H54 (cell line): ENCODE data around the gene TRAF3IP3.
A peak's percentile ranks its signal among the peaks of the same experiment; 100 is the strongest.

Experiments
- DNase-seq: peaks from one replicate; pipeline ENCODE4 v3.0.0; 2011; ENCODE audit warnings: low spot score, mixed read lengths; ENCODE audit not compliant: insufficient read length
- FAIRE-seq: peaks from 3 replicates; lab custom pipeline; 2011; peaks lifted over from hg19 to GRCh38; lab: Jason Lieb, UNC
- POLR2A ChIP-seq: IDR thresholded peaks from 2 replicates; pipeline ENCODE4 v1.6.1; 2011; ENCODE audit warnings: low read depth, mild to moderate bottlenecking, low read length

TRAF3IP3 gene

DNA sequence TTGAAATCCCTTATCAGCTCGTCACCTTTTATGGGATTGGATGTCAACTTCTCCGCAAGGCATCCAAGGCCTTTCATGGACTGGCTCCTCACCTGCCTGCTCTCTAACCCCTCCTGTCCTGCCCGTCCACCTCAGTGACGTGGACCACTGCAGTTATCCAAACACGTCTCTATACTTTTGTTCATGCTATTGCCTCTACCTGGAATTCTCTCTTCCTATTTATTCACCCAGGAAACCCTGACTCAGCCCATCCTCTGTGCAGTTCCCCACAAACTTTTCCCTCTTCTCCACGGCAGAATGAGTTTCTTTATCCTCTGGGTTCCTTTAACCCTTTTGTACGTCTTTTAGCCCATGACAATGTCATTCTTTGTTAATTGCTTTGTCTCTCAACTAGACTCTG, 66.9 kb downstream of the TRAF3IP3 start:
- FAIRE-seq (no peak), DNase-seq (no peak)
- no peak for TF ChIP-seq POLR2A

DNA sequence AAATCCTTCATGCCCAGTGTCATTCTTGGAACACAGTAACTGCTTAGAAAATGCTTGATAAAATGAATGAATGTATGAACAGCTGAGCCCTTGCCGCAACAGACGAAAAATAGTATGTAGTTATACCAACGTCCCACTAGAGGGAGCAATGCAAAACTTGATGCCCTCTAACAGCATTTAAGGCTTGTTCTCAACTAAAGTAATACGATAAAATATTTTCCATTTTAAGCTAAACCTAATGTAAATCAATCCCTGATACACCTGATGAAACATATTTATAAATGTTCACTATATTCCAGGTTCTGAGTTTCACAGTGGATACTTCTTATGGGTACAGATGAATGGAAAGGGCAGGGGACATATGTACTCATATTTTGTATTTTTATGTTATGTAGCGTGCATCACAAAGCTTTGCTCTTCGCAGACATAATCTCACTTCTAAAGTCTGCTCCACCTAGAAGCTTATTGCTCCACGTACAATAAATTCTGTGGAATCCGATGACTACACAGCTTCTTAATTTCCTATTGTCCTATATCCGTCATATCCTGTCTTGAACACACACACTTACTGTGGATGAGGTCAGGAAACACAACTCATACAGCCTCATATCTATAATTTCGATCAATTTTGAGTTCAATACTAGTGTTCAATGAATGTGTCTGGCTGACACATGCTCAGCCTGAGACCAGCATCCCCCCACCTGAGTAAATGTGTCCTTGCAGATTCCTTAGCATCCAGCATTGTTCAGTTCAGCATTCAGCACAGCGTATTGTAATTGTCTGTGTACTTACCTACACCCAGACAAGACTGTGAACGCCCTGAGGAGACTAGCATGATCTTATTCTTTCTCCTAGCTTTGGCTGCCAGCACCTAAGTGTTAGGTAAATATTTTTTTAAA, 67.5 kb downstream of the TRAF3IP3 start:
- peak; percentile 11 for FAIRE-seq
- no peak for TF ChIP-seq POLR2A
- no peak for DNase-seq

DNA sequence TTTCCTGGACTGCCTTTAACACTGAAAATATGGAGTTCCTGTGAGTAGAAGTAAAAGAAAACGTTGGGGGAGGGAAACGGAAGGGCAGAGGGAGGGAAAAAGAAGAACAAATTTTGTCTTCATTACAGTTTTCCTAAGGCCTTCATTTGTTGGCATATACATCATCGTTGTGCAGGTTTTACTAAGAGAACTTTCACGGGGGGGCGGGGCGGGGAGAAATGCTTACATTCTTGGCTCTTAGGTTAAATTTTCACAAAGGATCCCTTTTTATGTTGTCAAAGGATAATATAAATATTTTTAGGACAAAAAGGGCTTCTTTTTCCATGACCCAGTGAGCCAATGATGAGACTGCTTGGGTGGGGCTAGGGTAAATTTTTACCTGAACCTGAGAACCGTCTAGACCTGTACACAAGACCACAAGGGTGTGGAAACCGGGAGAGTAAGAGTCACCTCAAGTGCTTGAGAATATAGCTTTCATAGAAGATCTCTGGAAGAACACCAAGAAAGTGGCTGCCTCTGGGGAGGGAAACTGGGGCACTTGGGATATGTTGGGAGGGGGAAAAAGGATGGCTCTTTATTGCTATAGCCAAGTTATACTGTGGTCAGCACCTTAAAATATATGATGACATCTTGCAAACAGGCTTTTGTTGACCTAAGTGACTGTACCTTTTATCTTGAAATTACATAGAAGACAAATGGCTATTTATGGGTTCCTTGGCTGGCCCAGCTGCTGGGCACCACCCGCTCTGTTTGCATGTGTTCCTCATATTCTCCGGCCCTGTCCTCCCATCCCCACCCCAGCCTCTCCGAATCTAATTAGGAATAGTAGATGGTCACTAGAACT, 70.0 kb downstream of the TRAF3IP3 start:
- no peak for DNase-seq
- TF ChIP-seq POLR2A, result no peak
- FAIRE-seq, result no peak

DNA sequence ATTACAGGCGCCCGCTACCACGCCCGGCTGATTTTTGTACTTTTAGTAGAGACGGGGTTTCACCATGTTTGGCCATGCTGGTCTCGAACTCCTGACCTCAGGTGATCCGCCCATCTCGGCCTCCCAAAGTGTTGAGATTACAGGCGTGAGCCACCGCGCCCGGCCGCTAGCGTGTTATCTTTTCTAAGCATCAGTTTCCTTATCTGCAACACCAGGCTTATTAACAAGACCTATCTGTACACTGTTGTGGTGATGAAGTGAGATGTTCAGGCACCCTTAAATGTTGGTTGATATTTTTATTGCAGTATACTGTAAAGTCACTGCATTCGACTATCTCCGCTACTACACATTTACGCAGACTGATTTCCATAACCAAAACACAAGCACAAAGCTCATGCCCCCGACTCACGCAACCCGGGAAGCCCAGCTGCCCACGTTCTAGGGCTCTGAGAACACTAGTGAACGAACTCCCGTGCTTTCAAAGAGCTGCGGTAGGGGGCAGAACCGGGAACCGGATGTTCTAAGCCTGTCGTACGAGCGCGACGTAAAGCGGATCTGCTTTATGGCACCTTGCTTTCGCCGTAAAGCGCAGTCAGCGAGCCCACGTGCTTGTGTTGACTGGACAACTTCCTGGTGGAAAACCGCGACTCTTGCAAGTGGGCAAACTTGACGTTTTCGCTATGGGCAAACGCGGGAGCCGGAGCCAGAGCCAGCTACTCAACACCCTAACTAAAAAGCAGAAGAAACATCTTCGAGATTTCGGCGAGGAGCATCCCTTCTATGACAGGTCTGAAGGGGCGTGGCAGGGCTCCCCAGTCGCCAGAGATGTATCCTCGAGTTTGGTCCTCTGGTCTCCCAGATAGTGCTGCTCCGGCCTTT, 71.8 kb downstream of the TRAF3IP3 start, which contains the start of gene UTP25:
UTP25 (plus strand) TSS at position 589 of the 879 bp plus-strand sequence; CDS start at position 681, 92 bp downstream.
- TF ChIP-seq POLR2A, result peak; percentile 36; the same call in 1 of the 2 replicates
- peak; percentile 88 for FAIRE-seq
- DNase-seq, result peak; percentile 46

DNA sequence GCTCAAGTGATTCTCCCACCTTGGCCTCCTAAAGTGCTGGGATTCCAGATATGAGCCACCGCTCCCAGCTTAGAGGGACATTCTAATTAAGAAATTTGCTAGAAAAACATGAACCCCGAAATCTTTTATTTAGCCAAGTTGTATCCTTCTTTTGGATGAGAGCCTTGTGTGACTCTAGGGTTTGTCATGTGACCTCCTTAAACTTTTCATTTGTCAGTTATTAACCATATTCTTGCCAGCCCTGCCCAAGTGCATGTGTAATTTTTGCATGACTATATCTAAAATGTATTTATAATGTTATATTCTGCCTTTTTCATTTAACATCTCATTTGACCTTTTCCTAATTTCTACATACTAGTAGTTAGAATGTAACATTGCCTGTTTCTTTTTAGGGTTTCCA, 73.9 kb downstream of the TRAF3IP3 start:
- DNase-seq, result no peak
- no peak for TF ChIP-seq POLR2A
- no peak for FAIRE-seq

DNA sequence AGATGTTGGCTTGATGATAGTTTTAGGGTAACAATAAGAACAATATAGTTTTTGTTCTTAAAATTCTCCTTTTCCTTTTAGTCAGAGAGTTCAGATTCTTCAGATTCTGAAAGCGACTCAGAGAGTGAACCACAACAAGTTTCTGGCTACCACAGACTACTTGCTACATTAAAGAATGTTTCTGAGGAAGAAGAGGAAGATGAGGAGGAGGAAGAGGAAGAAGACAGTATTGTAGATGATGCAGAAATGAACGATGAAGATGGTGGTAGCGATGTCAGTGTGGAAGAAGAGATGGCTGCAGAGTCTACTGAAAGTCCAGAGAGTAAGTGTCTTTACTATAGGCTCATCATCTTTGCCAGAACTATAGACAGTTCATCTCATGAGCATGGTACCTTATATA, 74.9 kb downstream of the TRAF3IP3 start:
- FAIRE-seq (no peak), DNase-seq (no peak)
- TF ChIP-seq POLR2A, result no peak

DNA sequence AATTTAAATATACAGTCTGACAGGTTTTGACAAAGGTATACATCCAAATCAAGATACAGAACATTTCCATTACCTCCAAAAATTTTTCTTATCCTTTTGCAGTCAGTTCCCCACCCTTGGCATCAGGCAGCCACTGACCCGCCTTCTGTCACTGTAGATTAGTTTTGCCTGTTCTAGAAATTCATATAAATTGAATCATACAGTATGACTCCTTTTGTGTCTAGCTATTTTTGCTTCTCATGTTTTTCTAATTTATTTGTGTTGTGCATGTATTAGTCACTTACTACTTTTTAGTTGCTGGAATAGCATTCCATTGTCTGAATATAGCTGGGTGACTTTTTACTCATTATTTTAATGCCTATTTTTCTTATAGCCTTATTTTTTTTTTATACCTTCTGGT, 75.8 kb downstream of the TRAF3IP3 start:
- no peak for DNase-seq
- TF ChIP-seq POLR2A, result no peak
- no peak for FAIRE-seq
